ENCODE measurements around the gene LGMN.
"Not testable (repeated sequence)": the region's sequence is repeated elsewhere in the genome, so short reads cannot be mapped to it uniquely, and the experiment has no call there.

DNA sequence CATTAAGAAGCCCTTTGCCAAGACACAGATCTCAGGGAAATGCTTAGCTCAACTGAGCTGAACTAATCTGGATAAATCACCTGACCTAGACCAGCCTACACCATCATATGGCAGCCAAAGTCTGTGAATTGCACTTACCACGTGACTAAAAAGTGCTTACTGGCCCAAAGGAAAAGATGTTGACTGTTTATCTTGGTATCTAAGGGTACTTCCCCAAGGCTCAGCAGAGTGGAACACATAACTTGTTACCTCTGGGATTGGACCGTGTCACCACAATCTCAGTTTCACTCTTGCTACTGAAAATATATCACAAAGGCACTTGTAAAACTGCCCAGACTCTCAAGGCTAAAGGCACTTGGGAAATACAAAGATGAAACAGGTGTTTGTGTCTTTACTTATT, 26.9 kb upstream of the LGMN start:
- TF ChIP-seq, protein P1, sequence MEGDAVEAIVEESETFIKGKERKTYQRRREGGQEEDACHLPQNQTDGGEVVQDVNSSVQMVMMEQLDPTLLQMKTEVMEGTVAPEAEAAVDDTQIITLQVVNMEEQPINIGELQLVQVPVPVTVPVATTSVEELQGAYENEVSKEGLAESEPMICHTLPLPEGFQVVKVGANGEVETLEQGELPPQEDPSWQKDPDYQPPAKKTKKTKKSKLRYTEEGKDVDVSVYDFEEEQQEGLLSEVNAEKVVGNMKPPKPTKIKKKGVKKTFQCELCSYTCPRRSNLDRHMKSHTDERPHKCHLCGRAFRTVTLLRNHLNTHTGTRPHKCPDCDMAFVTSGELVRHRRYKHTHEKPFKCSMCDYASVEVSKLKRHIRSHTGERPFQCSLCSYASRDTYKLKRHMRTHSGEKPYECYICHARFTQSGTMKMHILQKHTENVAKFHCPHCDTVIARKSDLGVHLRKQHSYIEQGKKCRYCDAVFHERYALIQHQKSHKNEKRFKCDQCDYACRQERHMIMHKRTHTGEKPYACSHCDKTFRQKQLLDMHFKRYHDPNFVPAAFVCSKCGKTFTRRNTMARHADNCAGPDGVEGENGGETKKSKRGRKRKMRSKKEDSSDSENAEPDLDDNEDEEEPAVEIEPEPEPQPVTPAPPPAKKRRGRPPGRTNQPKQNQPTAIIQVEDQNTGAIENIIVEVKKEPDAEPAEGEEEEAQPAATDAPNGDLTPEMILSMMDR (IDR thresholded peaks at IDR 0.05): not testable (repeated sequence)
- not testable (repeated sequence) for TF ChIP-seq POLR2A (IDR thresholded peaks at IDR 0.05)
